OCI-LY7 (cell line): Measurements from ENCODE around the gene FGD5. TPM values are rescaled to one million over a fixed set of nuclear protein-coding genes. Genes with fewer than 3 reads are reported as not detected.
"Not testable (repeated sequence)": the region's sequence is repeated elsewhere in the genome, so short reads cannot be mapped to it uniquely, and the experiment has no call there.

Experiments
- BruUV-seq: library from RNA; stranded (reverse); fragments of 400-500 nt; replicated peaks from 2 replicates; lab custom pipeline; 2021; lab: Mats Ljungman, UMichigan
- CTCF ChIA-PET: fragments of 300-600 bp; sonication (Branson Sonifier 250); formaldehyde crosslinking; loops from one replicate; lab custom pipeline; 2022; ENCODE audit warnings: antibody characterized with exemption; ENCODE audit not compliant: unreplicated experiment; lab: Charles Lee
- POLR2A ChIA-PET: fragments of 300-600 bp; sonication (Branson Sonifier 250); formaldehyde crosslinking; loops from one replicate; lab custom pipeline; 2022; ENCODE audit warnings: antibody characterized with exemption; lab: Charles Lee
- DNase-seq: peaks from one replicate; pipeline ENCODE4 v3.0.0-alpha.2; 2015; ENCODE audit warnings: low spot score
- H2AFZ ChIP-seq: fragments of 200-600 bp; sonication (generic), shearing (Covaris generic); 2 replicates; pipeline ENCODE4 v1.6.1; 2014; ENCODE audit warnings: mild to moderate bottlenecking, antibody characterized with exemption, low read length, moderate library complexity
- H3K27ac ChIP-seq: fragments of 200-600 bp; sonication (generic); 2 replicates; pipeline ENCODE4 v1.5.1; 2014; ENCODE audit warnings: mixed run types, low read depth, mild to moderate bottlenecking, moderate library complexity, low read length, inconsistent platforms; ENCODE audit not compliant: poor library complexity, severe bottlenecking
- H3K36me3 ChIP-seq: fragments of 200-600 bp; sonication (generic); 2 replicates; pipeline ENCODE4 v1.6.1; 2014; ENCODE audit warnings: mild to moderate bottlenecking, antibody characterized with exemption, low read length, moderate library complexity, mixed read lengths; ENCODE audit not compliant: insufficient read depth
- H3K4me1 ChIP-seq: fragments of 200-600 bp; sonication (generic); 2 replicates; pipeline ENCODE4 v1.5.1; 2014; ENCODE audit warnings: mild to moderate bottlenecking, low read length; ENCODE audit not compliant: insufficient read depth, poor library complexity, severe bottlenecking
- H3K4me2 ChIP-seq: fragments of 200-600 bp; sonication (generic); 2 replicates; pipeline ENCODE4 v1.6.1; 2014; ENCODE audit warnings: mild to moderate bottlenecking, low read length
- H3K4me3 ChIP-seq: fragments of 200-600 bp; sonication (generic); 2 replicates; pipeline ENCODE4 v1.5.1; 2014; ENCODE audit warnings: mild to moderate bottlenecking, low read depth, low read length; ENCODE audit not compliant: poor library complexity, severe bottlenecking
- H3K79me2 ChIP-seq: fragments of 200-600 bp; sonication (generic); 2 replicates; pipeline ENCODE4 v1.6.1; 2016; ENCODE audit warnings: low read depth, mild to moderate bottlenecking, low read length, moderate library complexity, mixed read lengths; ENCODE audit not compliant: insufficient read depth
- H3K9me2 ChIP-seq: fragments of 200-600 bp; sonication (generic); 2 replicates; pipeline ENCODE4 v1.6.1; 2016; ENCODE audit warnings: mild to moderate bottlenecking, low read length, mixed read lengths; ENCODE audit not compliant: insufficient read depth
- H3K9me3 ChIP-seq: fragments of 200-600 bp; sonication (generic); 2 replicates; pipeline ENCODE4 v1.6.1; 2014; ENCODE audit warnings: mild to moderate bottlenecking, mixed run types, low read length, mixed read lengths
- H4K20me1 ChIP-seq: fragments of 200-600 bp; sonication (generic); 2 replicates; pipeline ENCODE4 v1.6.1; 2014; ENCODE audit warnings: mild to moderate bottlenecking, antibody characterized with exemption, low read length, moderate library complexity, mixed read lengths; ENCODE audit not compliant: insufficient read depth
- EZH2phosphoT487 ChIP-seq: fragments of 200-600 bp; sonication (generic); IDR thresholded peaks from 2 replicates; pipeline ENCODE4 v1.6.1; 2018; ENCODE audit warnings: low read depth, borderline replicate concordance, mild to moderate bottlenecking, mixed run types, antibody characterized with exemption, low read length, moderate library complexity, mixed read lengths
- intact Hi-C: fragments of 100-400 bp; cut with micrococcal nuclease; formaldehyde crosslinking; loops from one replicate; pipeline ENCODE4 v1.10.0; 2022; ENCODE audit not compliant: unreplicated experiment
- total RNA-seq, 2 experiments: library from RNA; depleted of rRNA in 1 of 2; stranded (reverse); fragments of >200 nt in 1 of 2; shearing (Covaris generic) in 1 of 2; gene quantifications; 2 replicates each; pipeline ENCODE4 v1.2.3, GENCODE V29; 2014 to 2022
- TF ChIP-seq, protein P1 (sequence below): fragments of 200-600 bp; sonication (generic); conservative IDR thresholded peaks from 2 replicates; pipeline ENCODE4 v1.5.1; 2014; ENCODE audit warnings: mild to moderate bottlenecking, antibody characterized with exemption, low read length, moderate library complexity, mixed read lengths

The FGD5 gene
- total RNA-seq, 2 experiments from 2014 or later = 0.09 to 0.21 TPM

DNA sequence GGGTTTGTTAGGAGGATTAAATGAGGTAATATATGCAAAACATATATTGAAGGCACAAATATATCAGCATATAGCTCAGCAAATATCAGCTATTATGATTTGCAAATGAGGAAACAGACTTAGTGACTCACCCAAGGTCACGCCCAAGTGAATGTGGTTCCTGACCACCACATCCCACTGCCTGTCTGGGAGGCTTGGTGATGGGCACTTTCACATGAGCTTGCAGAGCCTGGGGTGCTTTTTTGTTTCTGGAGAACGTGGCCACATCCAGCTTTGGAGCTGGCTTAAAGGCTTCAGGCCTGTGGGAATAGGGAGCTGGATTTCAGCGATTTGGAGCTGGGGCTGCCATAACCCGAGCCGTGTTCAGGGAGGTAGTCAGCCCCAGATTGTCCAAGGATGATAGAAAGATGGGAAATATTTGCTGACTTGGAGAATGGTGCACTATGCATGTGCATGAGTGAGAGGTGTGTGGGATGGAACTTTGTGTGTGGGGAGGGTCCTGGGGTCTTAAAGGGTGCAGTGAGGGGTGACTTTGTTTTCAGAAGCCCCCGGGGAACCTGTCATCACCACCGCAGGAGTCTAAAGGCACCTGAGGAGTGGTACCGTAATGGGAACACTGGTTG is 12.0 kb upstream of the FGD5 start:
- no peak overlapping the region for H3K4me3 ChIP-seq
- CTCF ChIA-PET = no interaction called here
- no peak overlapping the region for H2AFZ ChIP-seq

DNA sequence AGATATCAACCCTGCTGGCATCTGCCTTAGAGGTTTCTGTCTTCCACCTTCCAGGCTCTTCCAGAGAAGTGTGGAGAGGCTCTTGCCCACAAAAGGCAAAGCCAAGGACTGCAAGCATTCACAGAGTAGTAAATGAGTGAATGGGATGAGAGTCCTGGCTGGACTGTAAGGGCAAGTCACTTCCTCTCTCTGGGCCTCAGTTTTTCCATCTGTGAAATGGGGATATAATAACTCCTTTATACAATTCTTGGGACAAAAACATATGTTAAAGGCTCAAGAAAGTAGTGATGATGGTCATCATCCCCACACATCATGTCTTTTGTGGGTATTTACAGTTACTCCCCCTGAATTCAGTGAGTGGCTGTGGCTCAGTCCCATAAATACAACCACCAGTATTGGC is 10.7 kb upstream of the FGD5 start:
- no TSS peak for BruUV-seq
- H3K36me3 ChIP-seq = no peaks in the 10 kb centered on the region
- DNase-seq = no peak
- H3K9me2 ChIP-seq = no peaks in the 10 kb centered on the region
- TF ChIP-seq, protein P1, sequence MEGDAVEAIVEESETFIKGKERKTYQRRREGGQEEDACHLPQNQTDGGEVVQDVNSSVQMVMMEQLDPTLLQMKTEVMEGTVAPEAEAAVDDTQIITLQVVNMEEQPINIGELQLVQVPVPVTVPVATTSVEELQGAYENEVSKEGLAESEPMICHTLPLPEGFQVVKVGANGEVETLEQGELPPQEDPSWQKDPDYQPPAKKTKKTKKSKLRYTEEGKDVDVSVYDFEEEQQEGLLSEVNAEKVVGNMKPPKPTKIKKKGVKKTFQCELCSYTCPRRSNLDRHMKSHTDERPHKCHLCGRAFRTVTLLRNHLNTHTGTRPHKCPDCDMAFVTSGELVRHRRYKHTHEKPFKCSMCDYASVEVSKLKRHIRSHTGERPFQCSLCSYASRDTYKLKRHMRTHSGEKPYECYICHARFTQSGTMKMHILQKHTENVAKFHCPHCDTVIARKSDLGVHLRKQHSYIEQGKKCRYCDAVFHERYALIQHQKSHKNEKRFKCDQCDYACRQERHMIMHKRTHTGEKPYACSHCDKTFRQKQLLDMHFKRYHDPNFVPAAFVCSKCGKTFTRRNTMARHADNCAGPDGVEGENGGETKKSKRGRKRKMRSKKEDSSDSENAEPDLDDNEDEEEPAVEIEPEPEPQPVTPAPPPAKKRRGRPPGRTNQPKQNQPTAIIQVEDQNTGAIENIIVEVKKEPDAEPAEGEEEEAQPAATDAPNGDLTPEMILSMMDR = no peak
- no peak for TF ChIP-seq EZH2phosphoT487
- ChIA-PET CTCF (no interaction called here), POLR2A (no interaction called here)
- no peaks in the 10 kb centered on the region for H3K79me2 ChIP-seq
- H3K4me1 ChIP-seq = no peaks in the 10 kb centered on the region
- H3K4me3 ChIP-seq = no peak overlapping the region
- H2AFZ ChIP-seq = no peak overlapping the region
- no peaks in the 10 kb centered on the region for H3K9me3 ChIP-seq
- H3K27ac ChIP-seq = no peak overlapping the region
- intact Hi-C loops = no loop called here
- no peak overlapping the region for H3K4me2 ChIP-seq
- H4K20me1 ChIP-seq = no peaks in the 10 kb centered on the region

More for the DNA sequence above, 12.0 kb upstream of the FGD5 start:
- no peaks in the 10 kb centered on the region for H3K79me2 ChIP-seq
- no peaks in the 10 kb centered on the region for H3K4me1 ChIP-seq
- TF ChIP-seq, protein P1 = no peak
- TF ChIP-seq EZH2phosphoT487 = no peak
- no peak overlapping the region for H3K4me2 ChIP-seq
- POLR2A ChIA-PET = no interaction called here
- H3K9me2 ChIP-seq = no peaks in the 10 kb centered on the region
- no peak overlapping the region for H3K27ac ChIP-seq
- H3K9me3 ChIP-seq = no peaks in the 10 kb centered on the region
- no peaks in the 10 kb centered on the region for H3K36me3 ChIP-seq
- BruUV-seq = no TSS peak
- DNase-seq = no peak
- intact Hi-C loops = no loop called here
- H4K20me1 ChIP-seq = no peaks in the 10 kb centered on the region

DNA sequence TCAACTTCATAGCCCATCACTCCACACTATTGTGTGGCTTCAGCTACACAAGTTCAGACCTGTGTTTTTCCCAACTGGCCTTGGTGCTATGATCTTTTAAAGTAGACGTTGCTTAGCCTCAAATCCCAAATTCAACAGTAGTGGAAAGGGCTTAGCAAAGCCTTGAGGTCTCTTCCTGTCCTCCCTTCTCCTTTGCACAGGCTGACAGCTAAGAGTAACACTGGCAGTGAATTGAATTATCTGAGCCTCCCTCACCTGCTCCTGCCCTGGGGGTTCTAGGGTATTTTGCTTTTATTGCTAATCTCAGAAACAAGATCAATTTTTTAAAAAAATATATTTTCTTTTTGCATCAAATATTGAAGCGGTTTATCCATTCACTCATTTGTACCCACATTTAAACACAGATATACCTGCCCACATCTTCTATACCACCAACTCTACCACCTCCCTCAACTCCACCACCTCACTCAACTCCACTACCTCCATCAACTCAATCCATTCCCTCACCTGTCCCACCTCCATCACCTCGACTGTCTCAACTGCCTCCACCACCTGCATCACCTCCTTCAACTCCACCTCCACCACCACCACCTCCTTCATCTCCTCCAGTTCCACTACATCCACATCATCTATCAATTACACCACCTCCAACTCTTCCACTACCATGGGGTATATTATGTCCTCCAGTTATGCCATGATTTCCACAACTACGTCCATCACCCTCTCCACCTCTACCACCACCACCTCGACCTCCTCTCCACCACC is 10.1 kb upstream of the FGD5 start:
- POLR2A ChIA-PET = no interaction called here
- TF ChIP-seq, protein P1 = no peak
- TF ChIP-seq EZH2phosphoT487 = no peak
- no peaks in the 10 kb centered on the region for H3K9me3 ChIP-seq
- no peaks in the 10 kb centered on the region for H3K79me2 ChIP-seq
- no TSS peak for BruUV-seq
- no peaks in the 10 kb centered on the region for H4K20me1 ChIP-seq
- DNase-seq = no peak
- no peak overlapping the region for H3K4me3 ChIP-seq
- H3K27ac ChIP-seq = no peak overlapping the region
- CTCF ChIA-PET = no interaction called here
- no peaks in the 10 kb centered on the region for H3K36me3 ChIP-seq
- H3K4me1 ChIP-seq = no peaks in the 10 kb centered on the region
- no peak overlapping the region for H2AFZ ChIP-seq
- H3K4me2 ChIP-seq = no peak overlapping the region
- intact Hi-C loops = no loop called here
- no peaks in the 10 kb centered on the region for H3K9me2 ChIP-seq

DNA sequence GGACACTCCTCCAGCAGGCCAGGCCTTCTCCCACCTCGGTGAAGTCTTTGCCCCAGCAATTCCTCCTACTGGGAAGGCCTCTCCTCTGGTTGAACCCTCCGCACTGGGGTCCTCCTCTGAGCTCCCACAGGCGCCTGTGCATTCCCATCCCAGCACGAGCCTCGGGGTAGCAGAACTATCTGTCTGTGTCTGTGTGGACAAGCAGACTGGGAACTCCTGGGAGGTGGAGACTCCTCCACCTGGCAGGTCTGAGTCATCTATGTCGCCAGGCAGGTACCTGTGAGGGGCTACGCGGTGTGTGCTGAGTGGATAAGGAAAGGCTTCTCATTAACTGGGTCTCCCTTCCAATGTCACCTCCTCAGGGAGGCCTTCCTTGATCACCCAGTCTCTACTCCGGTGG is 9.2 kb upstream of the FGD5 start:
- CTCF ChIA-PET = not testable (repeated sequence)

More for the DNA sequence above, 9.2 kb upstream of the FGD5 start:
- H3K79me2 ChIP-seq, H3K36me3 ChIP-seq, H3K4me2 ChIP-seq, H3K27ac ChIP-seq, H3K9me3 ChIP-seq, H2AFZ ChIP-seq, H3K4me1 ChIP-seq, H3K4me3 ChIP-seq, H3K9me2 ChIP-seq, H4K20me1 ChIP-seq, DNase-seq, intact Hi-C loops, POLR2A ChIA-PET, BruUV-seq: not testable (repeated sequence)
